Stromal cell of bone marrow (primary cell): ENCODE results near the gene ZCCHC14.

Experiments used
- DNase-seq: peaks from one replicate; pipeline ENCODE4 v3.0.0-alpha.2; 2012; ENCODE audit warnings: low read depth

The ZCCHC14 gene

GRCh38 chr16:87457061-87457611 is 35.7 kb downstream of the ZCCHC14 start:
- peak; percentile 39 for DNase-seq

GRCh38 chr16:87454391-87454790 is 38.4 kb downstream of the ZCCHC14 start:
- no peak for DNase-seq

GRCh38 chr16:87453326-87453725 is 39.5 kb downstream of the ZCCHC14 start:
- DNase-seq, result no peak

- no peak for DNase-seq
Observed at GRCh38 chr16:87451563-87452210, 41.1 kb downstream of the ZCCHC14 start.

- no peak for DNase-seq
Observed at GRCh38 chr16:87448866-87449265, 44.0 kb downstream of the ZCCHC14 start.

GRCh38 chr16:87447323-87447722 is 45.5 kb downstream of the ZCCHC14 start:
- DNase-seq, result no peak

GRCh38 chr16:87446479-87446878 is 46.3 kb downstream of the ZCCHC14 start:
- no peak for DNase-seq

GRCh38 chr16:87445486-87445885 is 47.3 kb downstream of the ZCCHC14 start:
- DNase-seq, result no peak

- no peak for DNase-seq
Observed at GRCh38 chr16:87443964-87444363, 48.9 kb downstream of the ZCCHC14 start.

- no peak for DNase-seq
Observed at GRCh38 chr16:87443016-87443415, 49.8 kb downstream of the ZCCHC14 start.

GRCh38 chr16:87442581-87442966 is 50.2 kb downstream of the ZCCHC14 start:
- no peak for DNase-seq

GRCh38 chr16:87441886-87442580 is 50.8 kb downstream of the ZCCHC14 start:
- DNase-seq, result no peak

GRCh38 chr16:87439926-87440325 is 52.9 kb downstream of the ZCCHC14 start:
- no peak for DNase-seq

GRCh38 chr16:87438611-87438985 is 54.2 kb downstream of the ZCCHC14 start:
- no peak for DNase-seq

GRCh38 chr16:87437911-87438610 is 54.8 kb downstream of the ZCCHC14 start:
- DNase-seq, result no peak

GRCh38 chr16:87437327-87437726 is 55.5 kb downstream of the ZCCHC14 start:
- DNase-seq, result no peak

GRCh38 chr16:87436225-87437172 is 56.3 kb downstream of the ZCCHC14 start:
- peak; percentile 12 for DNase-seq

- DNase-seq, result peak; percentile 77
Observed at GRCh38 chr16:87435372-87436224, 57.2 kb downstream of the ZCCHC14 start.

- no peak for DNase-seq
Observed at GRCh38 chr16:87434146-87434667, 58.6 kb downstream of the ZCCHC14 start.

GRCh38 chr16:87432330-87432915 is 60.4 kb downstream of the ZCCHC14 start:
- DNase-seq, result no peak
